ENCODE results near the gene TXNDC15. TPM values are rescaled to one million over a fixed set of nuclear protein-coding genes. Genes with fewer than 3 reads are reported as not detected.

Gene TXNDC15
- total RNA-seq, 2 donors from 2014 or later, result 69.9 TPM

DNA sequence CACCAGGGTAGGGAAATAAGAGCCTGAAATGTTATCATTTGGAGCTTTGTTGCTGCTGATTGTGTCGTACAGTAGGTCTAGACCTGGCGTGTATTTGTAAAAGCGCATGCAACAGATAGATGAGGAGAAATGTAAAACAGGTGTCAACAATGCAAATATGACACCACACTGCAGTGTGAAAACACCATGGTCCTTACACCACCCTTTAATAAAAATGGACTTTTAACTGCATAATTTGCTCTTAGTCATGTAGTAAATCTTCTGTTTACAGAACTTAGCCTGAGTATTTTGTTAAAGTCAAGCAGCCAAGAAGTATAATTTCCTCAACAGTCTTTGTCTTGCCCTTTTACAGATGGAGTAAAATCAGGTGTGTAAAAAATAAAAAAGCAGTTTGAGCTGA, 44.7 kb downstream of the TXNDC15 start:
- ATAC-seq (no peak), DNase-seq (ENCODE audit: low spot score) (no peak)
- Mint-ChIP-seq H3K27ac (no peak overlapping the region), H3K36me3 (no peaks in the 10 kb centered on the region), H3K4me3 (no peak overlapping the region), H3K4me1 (ENCODE audit: low read depth in 2 of 2) (peaks cover 6 to 7% of the 10 kb centered on the region in 2 donors), H3K9me3 (no peaks in the 10 kb centered on the region), H3K27me3 (no peaks in the 10 kb centered on the region)

DNA sequence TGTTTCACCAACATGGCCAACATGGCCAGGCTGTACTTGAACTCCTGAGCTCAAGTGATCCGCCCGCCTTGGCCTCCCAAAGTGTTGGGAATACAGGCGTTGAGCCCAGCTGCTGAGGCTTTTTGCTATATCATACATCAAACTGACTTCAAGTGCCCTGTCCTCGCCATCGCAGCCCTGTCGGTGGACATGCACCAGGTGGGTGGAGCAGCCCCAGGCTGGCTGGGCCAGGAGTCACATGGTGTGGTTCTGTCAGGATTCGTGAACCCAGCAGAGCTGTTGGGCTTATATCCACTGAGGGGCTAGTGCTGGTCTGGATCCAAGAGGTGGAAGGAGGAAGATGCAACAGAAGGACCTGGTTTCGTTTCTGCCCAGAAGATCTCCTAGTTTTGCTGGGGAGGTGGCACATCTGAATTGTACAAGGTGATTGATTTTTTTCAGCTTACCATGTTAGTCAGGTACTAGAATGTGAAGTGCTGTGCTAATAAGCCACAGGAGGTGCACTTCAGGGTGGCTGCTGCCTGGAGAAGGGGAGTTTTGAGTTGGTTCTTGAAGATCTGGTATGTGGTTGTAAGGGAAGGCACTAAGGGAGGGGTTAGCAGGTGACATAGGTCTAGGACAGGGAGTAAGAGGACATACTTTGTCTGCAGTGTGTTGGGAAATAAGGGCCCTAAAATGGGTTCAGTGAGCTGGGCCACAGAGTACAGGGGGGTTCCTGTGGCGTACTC, 46.8 kb downstream of the TXNDC15 start:
- DNase-seq (ENCODE audit: low spot score), result no peak
- Mint-ChIP-seq H3K27ac (peak overlapping the region in 1 of 2 donors; percentile 14), H3K36me3 (no peaks in the 10 kb centered on the region), H3K9me3 (no peaks in the 10 kb centered on the region), H3K4me3 (no peak overlapping the region), H3K4me1 (ENCODE audit: low read depth in 2 of 2) (peaks cover 6 to 7% of the 10 kb centered on the region in 2 donors), H3K27me3 (no peaks in the 10 kb centered on the region)
- ATAC-seq, result no peak

DNA sequence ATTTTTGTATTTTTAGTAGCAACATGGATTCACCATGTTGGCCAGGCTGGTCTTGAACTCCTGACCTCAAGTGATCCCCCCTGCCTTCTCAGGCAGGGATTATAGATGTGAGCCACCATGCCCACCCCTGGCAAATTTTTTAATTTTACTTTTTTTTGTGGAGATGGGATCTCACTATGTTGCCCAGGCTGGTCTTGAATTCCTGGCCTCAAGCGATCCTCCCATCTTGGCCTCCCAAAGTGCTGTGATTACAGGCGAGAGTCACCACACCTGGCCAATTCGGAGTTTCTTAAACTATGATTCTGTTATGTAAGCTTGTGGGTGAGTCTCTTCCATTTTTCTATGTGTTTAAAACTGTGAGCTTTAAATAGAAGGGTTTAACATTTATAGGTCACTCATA, 58.3 kb downstream of the TXNDC15 start:
- Mint-ChIP-seq H3K9me3 (no peaks in the 10 kb centered on the region), H3K27ac (no peak overlapping the region), H3K4me1 (ENCODE audit: low read depth in 2 of 2) (no peaks in the 10 kb centered on the region), H3K36me3 (peaks cover 6% of the 10 kb centered on the region), H3K27me3 (no peaks in the 10 kb centered on the region), H3K4me3 (no peak overlapping the region)
- ATAC-seq (no peak), DNase-seq (ENCODE audit: low spot score) (no peak)

DNA sequence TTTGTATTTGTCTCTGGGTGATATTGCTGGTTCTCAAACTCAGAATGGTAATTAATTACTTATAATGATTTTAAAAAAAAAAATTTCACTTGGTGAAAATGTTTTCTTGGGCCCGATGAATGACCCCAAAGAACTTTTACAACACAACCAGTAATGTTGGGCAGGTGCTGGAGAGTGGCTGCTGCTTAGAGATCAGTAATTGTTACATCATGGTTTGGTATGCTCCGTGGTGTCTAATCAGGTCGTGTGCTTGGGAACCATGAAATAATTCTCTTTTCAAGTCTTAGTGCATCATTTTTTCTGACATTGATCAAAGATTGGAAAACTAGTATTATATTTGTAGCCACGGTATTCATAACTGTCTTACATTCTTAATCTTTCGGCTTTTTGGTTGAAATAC, 60.0 kb downstream of the TXNDC15 start:
- Mint-ChIP-seq H3K4me1 (ENCODE audit: low read depth in 2 of 2) (no peaks in the 10 kb centered on the region), H3K27me3 (no peaks in the 10 kb centered on the region), H3K27ac (no peak overlapping the region), H3K4me3 (no peak overlapping the region), H3K9me3 (no peaks in the 10 kb centered on the region), H3K36me3 (no peaks in the 10 kb centered on the region)
- no peak for DNase-seq (ENCODE audit: low spot score)
- ATAC-seq, result no peak

DNA sequence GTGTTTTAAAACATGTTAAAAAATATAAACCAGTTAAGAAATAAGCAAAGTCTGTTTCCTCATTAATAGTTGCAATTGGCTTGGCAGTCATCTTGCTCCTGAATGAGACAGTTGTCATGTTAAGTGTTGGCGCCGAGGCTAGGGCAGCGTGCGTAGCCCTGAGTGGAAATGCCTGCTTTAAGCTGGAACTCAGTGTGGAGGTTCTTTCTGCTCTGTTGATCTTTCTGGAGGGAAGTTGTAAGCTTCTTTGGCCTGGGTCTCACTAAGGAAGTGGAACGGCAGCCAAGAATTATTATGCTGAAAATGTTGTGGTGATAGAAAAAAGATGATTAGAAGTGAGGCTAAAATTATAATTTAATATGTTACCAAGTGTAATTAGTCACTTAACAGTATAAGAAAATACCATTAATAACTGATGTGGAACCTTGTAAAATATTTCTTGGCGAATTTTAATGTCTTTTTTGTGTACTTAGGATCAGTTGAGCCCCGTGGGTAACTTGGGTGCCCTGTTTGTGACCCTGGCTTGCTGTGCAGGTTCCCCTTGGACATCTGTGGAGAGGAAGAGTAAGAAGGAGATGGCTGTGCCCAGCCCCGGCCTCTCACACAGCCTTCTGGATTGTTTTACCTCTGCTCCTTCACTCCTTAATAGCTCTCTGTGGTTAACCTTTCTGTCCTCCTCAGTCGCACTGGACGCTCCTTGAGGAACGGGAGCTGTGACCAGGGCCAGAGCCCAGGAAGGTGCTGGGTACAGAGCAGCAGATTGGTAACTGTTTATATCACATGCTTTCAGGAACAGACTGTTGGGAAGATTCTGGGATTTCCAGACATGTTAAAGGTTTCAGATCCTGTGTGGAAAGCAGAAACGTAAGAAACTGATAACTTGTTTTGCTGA, 61.8 kb downstream of the TXNDC15 start:
- Mint-ChIP-seq H3K4me1 (ENCODE audit: low read depth in 2 of 2) (no peaks in the 10 kb centered on the region), H3K27me3 (no peaks in the 10 kb centered on the region), H3K9me3 (no peaks in the 10 kb centered on the region), H3K27ac (no peak overlapping the region), H3K4me3 (no peak overlapping the region), H3K36me3 (no peaks in the 10 kb centered on the region)
- DNase-seq (ENCODE audit: low spot score) (no peak), ATAC-seq (no peak)

DNA sequence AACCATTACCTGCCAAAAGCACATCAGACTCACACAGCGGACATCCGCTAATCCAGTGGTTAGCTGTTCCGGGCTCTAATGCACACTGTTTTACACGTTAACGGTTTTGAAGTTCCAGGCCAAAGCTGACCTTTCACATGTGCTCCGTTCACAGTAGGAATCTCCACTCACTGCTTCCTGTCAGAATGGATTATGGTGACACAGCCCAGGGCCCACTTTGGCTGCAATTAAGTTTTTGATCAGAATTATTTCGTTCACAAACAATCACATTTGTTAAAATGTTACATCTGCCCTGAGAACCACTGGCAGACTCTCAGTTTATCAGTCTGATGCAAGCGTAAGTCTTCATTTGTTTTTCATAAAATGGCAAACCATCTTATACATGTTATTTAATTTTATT, 63.4 kb downstream of the TXNDC15 start:
- Mint-ChIP-seq H3K27me3 (no peaks in the 10 kb centered on the region), H3K36me3 (no peaks in the 10 kb centered on the region), H3K4me3 (no peak overlapping the region), H3K4me1 (ENCODE audit: low read depth in 2 of 2) (no peaks in the 10 kb centered on the region), H3K9me3 (no peaks in the 10 kb centered on the region), H3K27ac (no peak overlapping the region)
- ATAC-seq, result no peak
- no peak for DNase-seq (ENCODE audit: low spot score)

DNA sequence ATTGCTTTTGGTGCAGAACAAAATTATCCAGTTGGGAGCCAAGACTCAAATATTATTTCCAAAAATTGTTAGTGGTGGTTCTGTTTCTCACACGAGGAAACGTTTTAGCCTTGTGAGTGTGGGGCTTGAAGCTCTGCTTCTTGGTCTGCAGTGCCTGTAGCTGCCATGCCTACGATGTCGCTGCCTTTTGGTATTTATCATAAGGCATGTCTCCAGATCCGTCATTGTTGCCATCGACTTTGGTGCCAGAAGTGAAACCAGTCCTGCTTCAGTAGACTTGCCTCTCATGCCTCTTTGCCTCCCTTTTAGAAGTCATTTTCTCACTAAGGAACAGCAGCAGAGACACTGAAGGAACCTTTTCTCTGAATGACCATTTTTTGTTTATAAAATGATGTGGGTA, 63.9 kb downstream of the TXNDC15 start:
- H3K9me3 Mint-ChIP-seq, result no peaks in the 10 kb centered on the region
- no peaks in the 10 kb centered on the region for H3K4me1 Mint-ChIP-seq (ENCODE audit: low read depth in 2 of 2)
- H3K27me3 Mint-ChIP-seq, result no peaks in the 10 kb centered on the region
- no peak overlapping the region for H3K27ac Mint-ChIP-seq
- no peak for ATAC-seq
- no peaks in the 10 kb centered on the region for H3K36me3 Mint-ChIP-seq
- no peak overlapping the region for H3K4me3 Mint-ChIP-seq
- no peak for DNase-seq (ENCODE audit: low spot score)

DNA sequence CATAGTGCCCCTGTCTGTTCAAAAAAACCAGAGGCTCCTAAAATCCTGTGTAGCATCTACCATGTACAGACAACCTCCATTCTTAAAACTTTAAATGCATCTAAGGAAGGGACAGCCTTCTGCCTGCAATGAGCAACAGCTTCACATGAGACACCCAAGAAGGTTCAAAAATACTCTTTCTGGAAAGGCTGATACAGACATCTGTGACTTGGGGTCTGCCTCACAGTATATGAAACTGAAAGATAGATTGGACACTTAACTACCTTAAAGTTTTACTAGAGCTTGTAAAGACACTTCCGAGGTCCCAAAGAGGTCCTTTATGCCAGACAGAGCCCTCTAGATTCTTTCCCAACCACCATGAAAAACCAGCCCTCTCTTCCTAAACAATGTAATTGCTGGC, 65.3 kb downstream of the TXNDC15 start:
- Mint-ChIP-seq H3K4me3 (no peak overlapping the region), H3K36me3 (no peaks in the 10 kb centered on the region), H3K9me3 (no peaks in the 10 kb centered on the region), H3K4me1 (ENCODE audit: low read depth in 2 of 2) (no peaks in the 10 kb centered on the region), H3K27me3 (no peaks in the 10 kb centered on the region), H3K27ac (no peak overlapping the region)
- no peak for DNase-seq (ENCODE audit: low spot score)
- no peak for ATAC-seq

DNA sequence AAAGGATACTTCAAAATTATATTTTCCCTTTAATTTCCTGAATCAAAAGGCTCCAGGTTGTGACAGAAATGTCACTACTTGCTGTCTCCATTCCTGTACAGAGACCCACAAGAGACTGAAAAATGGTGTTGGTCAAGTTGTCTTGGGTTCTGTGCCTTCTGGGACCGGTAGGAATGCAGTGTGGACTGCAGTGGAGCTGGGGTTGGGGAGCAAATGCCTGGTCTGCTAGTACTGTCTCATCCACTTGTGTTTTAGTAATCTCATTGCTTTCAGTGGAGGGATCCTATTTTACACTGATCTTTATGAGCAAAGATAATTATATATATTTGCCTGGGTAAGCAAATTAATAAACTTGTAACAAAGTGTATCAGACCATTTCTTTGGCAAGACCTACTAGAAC, 69.4 kb downstream of the TXNDC15 start:
- Mint-ChIP-seq H3K27ac (no peak overlapping the region), H3K9me3 (no peaks in the 10 kb centered on the region), H3K4me3 (no peak overlapping the region), H3K4me1 (ENCODE audit: low read depth in 2 of 2) (no peaks in the 10 kb centered on the region), H3K27me3 (no peaks in the 10 kb centered on the region), H3K36me3 (no peaks in the 10 kb centered on the region)
- DNase-seq (ENCODE audit: low spot score) (no peak), ATAC-seq (no peak)

DNA sequence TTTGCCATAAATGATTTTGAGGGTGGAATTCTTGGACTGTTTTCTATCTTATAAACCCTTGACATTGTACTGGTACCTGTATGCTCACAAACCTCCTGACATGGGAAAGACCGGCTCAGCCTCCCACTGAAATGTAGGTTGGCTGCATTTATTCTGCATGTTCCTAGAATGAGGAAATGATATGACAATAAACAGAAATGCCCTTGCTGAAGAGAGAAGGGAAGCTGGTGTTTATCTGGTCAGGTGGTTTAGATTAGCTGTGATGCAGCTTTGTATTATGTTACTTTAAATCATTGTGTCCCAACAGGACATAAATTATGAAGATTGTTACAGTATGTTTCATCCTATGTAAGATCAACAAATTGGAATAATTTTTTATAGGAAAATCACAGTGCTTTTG, 70.5 kb downstream of the TXNDC15 start:
- H3K4me3 Mint-ChIP-seq, result no peak overlapping the region
- no peaks in the 10 kb centered on the region for H3K27me3 Mint-ChIP-seq
- no peaks in the 10 kb centered on the region for H3K4me1 Mint-ChIP-seq (ENCODE audit: low read depth in 2 of 2)
- no peak overlapping the region for H3K27ac Mint-ChIP-seq
- H3K36me3 Mint-ChIP-seq, result no peaks in the 10 kb centered on the region
- ATAC-seq, result no peak
- no peaks in the 10 kb centered on the region for H3K9me3 Mint-ChIP-seq
- no peak for DNase-seq (ENCODE audit: low spot score)

DNA sequence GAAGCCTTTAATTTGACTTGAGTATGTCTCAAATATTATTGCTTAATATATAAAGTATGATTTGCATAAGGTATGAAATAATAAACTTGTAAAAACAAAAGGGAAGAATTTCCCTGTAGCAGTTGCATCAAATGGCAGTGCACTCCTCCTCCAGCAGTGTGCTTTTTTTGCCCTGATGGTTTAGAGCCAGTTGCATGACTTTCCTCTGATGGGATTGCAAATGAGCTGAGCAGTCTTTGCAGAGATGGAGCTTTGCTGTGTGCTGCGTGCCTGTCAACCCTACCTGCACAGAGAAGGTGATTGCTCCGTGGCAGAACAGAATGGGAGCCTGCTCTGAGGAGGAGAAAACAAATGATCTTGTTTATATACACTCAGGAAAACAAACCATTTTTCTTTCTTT, 70.9 kb downstream of the TXNDC15 start:
- H3K27ac Mint-ChIP-seq, result no peak overlapping the region
- ATAC-seq, result no peak
- H3K9me3 Mint-ChIP-seq, result no peaks in the 10 kb centered on the region
- no peak overlapping the region for H3K4me3 Mint-ChIP-seq
- no peaks in the 10 kb centered on the region for H3K4me1 Mint-ChIP-seq (ENCODE audit: low read depth in 2 of 2)
- DNase-seq (ENCODE audit: low spot score), result no peak
- H3K27me3 Mint-ChIP-seq, result no peaks in the 10 kb centered on the region
- no peaks in the 10 kb centered on the region for H3K36me3 Mint-ChIP-seq

DNA sequence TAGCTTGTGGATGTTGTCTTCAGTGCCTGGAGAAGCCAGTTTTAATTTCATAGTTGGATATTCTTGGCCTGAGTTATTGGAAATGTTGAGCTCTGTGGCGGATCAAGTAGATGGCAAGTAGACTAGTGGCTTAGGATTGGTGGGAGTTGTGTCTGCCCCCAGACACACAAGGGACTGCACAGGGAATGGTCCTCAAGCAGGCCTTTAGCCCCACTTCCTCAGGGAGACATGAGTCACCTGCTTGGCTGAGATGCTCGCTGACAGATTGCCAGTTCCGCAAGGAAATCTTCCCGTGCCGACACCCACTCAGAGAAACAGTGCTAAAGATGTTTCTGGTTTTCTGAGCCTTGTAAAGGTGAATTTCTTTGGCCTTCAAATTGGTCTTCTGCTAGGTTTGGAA, 74.7 kb downstream of the TXNDC15 start:
- DNase-seq (ENCODE audit: low spot score) (no peak), ATAC-seq (no peak)
- H3K9me3 Mint-ChIP-seq, result no peaks in the 10 kb centered on the region
- H3K36me3 Mint-ChIP-seq, result no peaks in the 10 kb centered on the region
- H3K27me3 Mint-ChIP-seq, result no peaks in the 10 kb centered on the region
- H3K4me1 Mint-ChIP-seq (ENCODE audit: low read depth in 2 of 2), result no peaks in the 10 kb centered on the region
- no peak overlapping the region for H3K4me3 Mint-ChIP-seq
- H3K27ac Mint-ChIP-seq, result no peak overlapping the region

DNA sequence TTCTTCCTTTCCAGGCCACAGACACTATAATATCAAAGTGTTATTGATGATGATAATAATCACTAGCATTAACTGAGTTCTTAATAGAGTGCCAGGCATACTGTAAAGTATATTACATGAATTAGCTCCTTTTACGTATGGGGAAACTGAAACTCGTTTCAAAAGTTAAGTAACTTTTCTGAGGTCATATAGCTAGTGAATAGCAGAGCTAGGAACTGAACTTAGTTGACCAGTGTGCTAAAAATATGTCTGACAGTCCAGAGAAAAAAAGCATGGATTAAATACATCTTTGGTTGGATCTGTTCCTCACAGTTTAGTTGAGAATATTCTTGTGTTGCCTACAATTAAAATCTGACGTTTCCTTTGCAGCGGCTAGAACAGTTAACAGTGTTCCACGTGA, 75.1 kb downstream of the TXNDC15 start:
- Mint-ChIP-seq H3K4me3 (no peak overlapping the region), H3K4me1 (ENCODE audit: low read depth in 2 of 2) (no peaks in the 10 kb centered on the region), H3K36me3 (peaks cover 4% of the 10 kb centered on the region), H3K27ac (no peak overlapping the region), H3K27me3 (no peaks in the 10 kb centered on the region), H3K9me3 (no peaks in the 10 kb centered on the region)
- DNase-seq (ENCODE audit: low spot score) (no peak), ATAC-seq (no peak)
